Keratinocyte (primary cell): ENCODE results near the gene GRSF1. TPM values are rescaled to one million over a fixed set of nuclear protein-coding genes. Genes with fewer than 3 reads are reported as not detected.

ENCODE experiments used
- DNase-seq: peaks from one replicate; pipeline ENCODE4 v3.0.0-alpha.2; 2011; ENCODE audit warnings: low read depth, missing footprints, low spot score
- FAIRE-seq: peaks from 2 replicates; lab custom pipeline; 2011; peaks lifted over from hg19 to GRCh38; lab: Jason Lieb, UNC
- H2AFZ ChIP-seq: 2 replicates; pipeline ENCODE4 v1.6.0; 2012; ENCODE audit warnings: low read length, control low read depth, inconsistent platforms; ENCODE audit not compliant: control insufficient read depth
- H3K27ac ChIP-seq: 2 replicates; pipeline ENCODE4 v1.5.1; 2011; ENCODE audit warnings: low read length; ENCODE audit not compliant: control insufficient read depth, insufficient read depth
- H3K27me3 ChIP-seq: 3 replicates; pipeline ENCODE4 v1.6.0; 2011; ENCODE audit warnings: low read length; ENCODE audit not compliant: control insufficient read depth, insufficient read depth; ENCODE audit errors: extremely low read depth
- H3K36me3 ChIP-seq, 2 experiments: 2 replicates in 1 of 2; 3 replicates in 1 of 2; pipeline ENCODE4 v1.5.1; 2011; ENCODE audit warnings: low read length in 2 of 2, mild to moderate bottlenecking in 1 of 2; ENCODE audit not compliant: control insufficient read depth in 2 of 2, insufficient read depth in 2 of 2; ENCODE audit errors: extremely low read depth in 1 of 2
- H3K4me1 ChIP-seq: 3 replicates; pipeline ENCODE4 v1.5.1; 2011; ENCODE audit warnings: low read length; ENCODE audit not compliant: control insufficient read depth, insufficient read depth; ENCODE audit errors: extremely low read depth
- H3K4me2 ChIP-seq: 3 replicates; pipeline ENCODE4 v1.6.0; 2011; ENCODE audit warnings: low read depth, low read length; ENCODE audit not compliant: control insufficient read depth, insufficient read depth; ENCODE audit errors: extremely low read depth
- H3K4me3 ChIP-seq, 3 experiments: fragments of 200-600 bp in 1 of 3; sonication (generic) in 1 of 3; 2 replicates in 2 of 3; 3 replicates in 1 of 3; pipeline ENCODE4 v1.5.1; 2011 to 2016; ENCODE audit warnings: low read length in 3 of 3, mild to moderate bottlenecking in 3 of 3, control low read depth in 2 of 3, inconsistent platforms in 1 of 3, low read depth in 1 of 3, mixed read lengths in 1 of 3, mixed run types in 1 of 3, moderate library complexity in 1 of 3; ENCODE audit not compliant: control insufficient read depth in 2 of 3, insufficient read depth in 2 of 3; ENCODE audit errors: extremely low read depth in 1 of 3
- H3K79me2 ChIP-seq: 2 replicates; pipeline ENCODE4 v1.6.0; 2012; ENCODE audit warnings: low read length; ENCODE audit not compliant: control insufficient read depth, insufficient read depth
- H3K9ac ChIP-seq: 3 replicates; pipeline ENCODE4 v1.6.0; 2011; ENCODE audit warnings: low read length; ENCODE audit not compliant: control insufficient read depth, insufficient read depth; ENCODE audit errors: extremely low read depth
- H3K9me1 ChIP-seq: 3 replicates; pipeline ENCODE4 v1.6.0; 2011; ENCODE audit warnings: low read length; ENCODE audit not compliant: control insufficient read depth, insufficient read depth; ENCODE audit errors: extremely low read depth
- H3K9me3 ChIP-seq: 2 replicates; pipeline ENCODE4 v1.5.1; 2012; ENCODE audit warnings: low read depth, low read length; ENCODE audit not compliant: control insufficient read depth
- H4K20me1 ChIP-seq: 3 replicates; pipeline ENCODE4 v1.6.0; 2011; ENCODE audit warnings: low read length; ENCODE audit not compliant: control insufficient read depth, insufficient read depth; ENCODE audit errors: extremely low read depth
- EZH2 ChIP-seq: IDR thresholded peaks from one replicate; pipeline ENCODE4 v1.6.1; 2012; ENCODE audit warnings: inconsistent platforms, mild to moderate bottlenecking, low read length, moderate library complexity
- dilution Hi-C: fragments of 300-500 bp; cut with MboI; formaldehyde crosslinking; loops from one replicate; pipeline ENCODE4 v1.7.0; 2020; ENCODE audit warnings: low sequenced_read_pairs; ENCODE audit not compliant: extremely low pct_ligation_motif_present
- polyA plus RNA-seq, 5 experiments: library from polyadenylated mRNA; depleted of rRNA in 3 of 5; stranded (reverse) in 3 of 5; stranded (forward) in 1 of 5; unstranded in 1 of 5; fragments of >200 nt; gene quantifications; 1 replicate in 1 of 5; 2 replicates in 3 of 5; 3 replicates in 1 of 5; pipeline versions ENCODE4 v1.2.1 to v1.2.3, GENCODE V29; 2011 to 2012; ENCODE audit warnings: missing spikeins in 2 of 5, low read depth in 1 of 5, low replicate concordance in 1 of 5
- TF ChIP-seq, protein P1 (sequence below), 3 experiments: IDR thresholded peaks in 1 of 3; conservative IDR thresholded peaks in 1 of 3; optimal IDR thresholded peaks in 1 of 3; 2 replicates in 2 of 3; 3 replicates in 1 of 3; pipeline versions ENCODE3 to v1.5.1; 2011; ENCODE audit warnings: low read length in 3 of 3, mild to moderate bottlenecking in 3 of 3, moderate library complexity in 2 of 3, control low read depth in 1 of 3, inconsistent platforms in 1 of 3; ENCODE audit not compliant: insufficient read depth in 2 of 3; ENCODE audit errors: extremely low read depth in 1 of 3

GRSF1 gene
- polyA plus RNA-seq, 1 donor (not counting 4 experiments of a cell fraction or from before 2014, with no cell fraction given) = 121 TPM

DNA sequence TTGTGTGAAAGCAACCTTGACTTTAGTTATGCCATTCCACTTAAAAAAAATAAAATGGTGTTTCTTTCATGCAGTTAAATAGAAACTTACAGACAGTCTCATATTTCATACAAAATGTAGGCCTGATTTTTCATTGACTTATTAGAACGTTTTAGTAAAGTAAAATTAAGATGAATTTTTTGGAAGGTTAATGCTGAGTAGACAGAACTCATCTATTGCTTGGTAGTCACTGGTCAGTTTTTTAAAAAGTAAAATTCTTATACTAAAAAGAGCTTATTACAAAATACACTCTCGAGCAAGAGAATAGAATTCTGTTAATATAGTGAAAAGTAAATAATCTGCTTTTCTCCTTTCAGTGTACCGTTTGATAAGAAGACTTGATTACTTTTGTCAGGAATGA, 41.0 kb upstream of the GRSF1 start:
- Histone ChIP-seq H3K4me2 (no peak overlapping the region), H3K4me1 (no peaks in the 10 kb centered on the region), H3K27ac (no peak overlapping the region), H3K9ac (no peak overlapping the region), H3K36me3 (no peaks in the 10 kb centered on the region), H3K27me3 (no peaks in the 10 kb centered on the region), H3K9me3 (no peaks in the 10 kb centered on the region), H3K9me1 (no peaks in the 10 kb centered on the region), H4K20me1 (no peaks in the 10 kb centered on the region), H3K4me3 (no peak overlapping the region), H2AFZ (no peak overlapping the region), H3K79me2 (no peaks in the 10 kb centered on the region)
- DNase-seq (no peak), FAIRE-seq (no peak)
- TF ChIP-seq EZH2 = no peak
- TF ChIP-seq, protein P1, sequence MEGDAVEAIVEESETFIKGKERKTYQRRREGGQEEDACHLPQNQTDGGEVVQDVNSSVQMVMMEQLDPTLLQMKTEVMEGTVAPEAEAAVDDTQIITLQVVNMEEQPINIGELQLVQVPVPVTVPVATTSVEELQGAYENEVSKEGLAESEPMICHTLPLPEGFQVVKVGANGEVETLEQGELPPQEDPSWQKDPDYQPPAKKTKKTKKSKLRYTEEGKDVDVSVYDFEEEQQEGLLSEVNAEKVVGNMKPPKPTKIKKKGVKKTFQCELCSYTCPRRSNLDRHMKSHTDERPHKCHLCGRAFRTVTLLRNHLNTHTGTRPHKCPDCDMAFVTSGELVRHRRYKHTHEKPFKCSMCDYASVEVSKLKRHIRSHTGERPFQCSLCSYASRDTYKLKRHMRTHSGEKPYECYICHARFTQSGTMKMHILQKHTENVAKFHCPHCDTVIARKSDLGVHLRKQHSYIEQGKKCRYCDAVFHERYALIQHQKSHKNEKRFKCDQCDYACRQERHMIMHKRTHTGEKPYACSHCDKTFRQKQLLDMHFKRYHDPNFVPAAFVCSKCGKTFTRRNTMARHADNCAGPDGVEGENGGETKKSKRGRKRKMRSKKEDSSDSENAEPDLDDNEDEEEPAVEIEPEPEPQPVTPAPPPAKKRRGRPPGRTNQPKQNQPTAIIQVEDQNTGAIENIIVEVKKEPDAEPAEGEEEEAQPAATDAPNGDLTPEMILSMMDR (optimal IDR thresholded peaks at IDR 0.05 in 1 of 3, IDR thresholded peaks at IDR 0.05 in 1 of 3, conservative IDR thresholded peaks at IDR 0.05 in 1 of 3; ENCODE audit: extremely low read depth in 1 of 3, insufficient read depth in 2 of 3, low read length in 3 of 3) = no peak
- dilution Hi-C loops = no loop called here

DNA sequence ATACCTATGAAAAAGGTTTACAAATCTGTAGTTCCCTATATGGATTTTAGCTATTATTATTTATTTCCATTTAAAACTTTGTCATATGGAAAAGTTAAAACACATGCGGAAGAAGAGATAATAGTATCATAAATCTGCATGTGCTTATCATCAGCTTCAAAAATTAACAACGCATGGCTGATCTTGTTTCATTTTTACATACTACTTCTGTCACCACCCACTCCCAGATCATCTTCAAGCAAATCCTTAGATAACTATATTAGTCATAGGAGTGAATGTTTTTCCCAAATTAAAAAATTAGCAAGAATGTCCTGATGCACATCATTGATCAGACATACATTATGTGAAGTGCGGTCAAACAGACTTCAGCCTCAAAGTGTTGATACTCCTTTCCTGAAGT, 37.9 kb upstream of the GRSF1 start:
- Histone ChIP-seq H3K4me3 (no peak overlapping the region), H3K79me2 (no peaks in the 10 kb centered on the region), H3K4me2 (no peak overlapping the region), H3K27ac (no peak overlapping the region), H3K27me3 (no peaks in the 10 kb centered on the region), H3K9me3 (no peaks in the 10 kb centered on the region), H3K36me3 (no peaks in the 10 kb centered on the region), H2AFZ (no peak overlapping the region), H3K9me1 (no peaks in the 10 kb centered on the region), H3K4me1 (no peaks in the 10 kb centered on the region), H3K9ac (no peak overlapping the region), H4K20me1 (no peaks in the 10 kb centered on the region)
- no peak for TF ChIP-seq EZH2
- TF ChIP-seq, protein P1 (optimal IDR thresholded peaks at IDR 0.05 in 1 of 3, IDR thresholded peaks at IDR 0.05 in 1 of 3, conservative IDR thresholded peaks at IDR 0.05 in 1 of 3; ENCODE audit: extremely low read depth in 1 of 3, insufficient read depth in 2 of 3, low read length in 3 of 3) = no peak
- FAIRE-seq (no peak), DNase-seq (no peak)
- dilution Hi-C loops = no loop called here
